Spleen (tissue), 11 donors: ENCODE measurements around the gene IL17B. TPM values are rescaled to one million over a fixed set of nuclear protein-coding genes. Genes with fewer than 3 reads are reported as not detected.

Source experiments
- DNase-seq: peaks from one replicate; pipeline ENCODE4 v3.0.0-alpha.2; 2020
- H3K27ac ChIP-seq, 8 donors: fragments of 200-600 bp; sonication (generic) in 7 of 8; 1 replicate in 4 of 8; 2 replicates in 4 of 8; pipeline versions ENCODE4 v1.5.0 to v1.8.0; 2016 to 2021; ENCODE audit warnings: inconsistent platforms in 4 of 8, mild to moderate bottlenecking in 4 of 8, moderate library complexity in 1 of 8
- H3K27me3 ChIP-seq, 7 donors: fragments of 200-600 bp; sonication (generic) in 6 of 7; replicated peaks in 1 of 7; 1 replicate in 4 of 7; 2 replicates in 3 of 7; pipeline versions ENCODE4 v1.5.0 to v1.8.0; 2016 to 2021; ENCODE audit warnings: inconsistent platforms in 3 of 7, mild to moderate bottlenecking in 1 of 7
- H3K36me3 ChIP-seq, 6 donors: fragments of 200-600 bp; sonication (generic) in 5 of 6; 1 replicate in 4 of 6; 2 replicates in 2 of 6; pipeline versions ENCODE4 v1.5.0 to v1.8.0; 2016 to 2021; ENCODE audit warnings: inconsistent platforms in 2 of 6
- H3K4me1 ChIP-seq, 6 donors: fragments of 200-600 bp; sonication (generic) in 5 of 6; 1 replicate in 3 of 6; 2 replicates in 3 of 6; pipeline versions ENCODE4 v1.5.0 to v1.8.0; 2016 to 2021; ENCODE audit warnings: inconsistent platforms in 3 of 6
- H3K4me3 ChIP-seq, 8 donors: fragments of 200-600 bp; sonication (generic) in 7 of 8; 1 replicate in 4 of 8; 2 replicates in 4 of 8; pipeline versions ENCODE4 v1.5.0 to v1.8.0; 2016 to 2021; ENCODE audit warnings: inconsistent platforms in 4 of 8, mild to moderate bottlenecking in 4 of 8, moderate library complexity in 2 of 8
- H3K9me3 ChIP-seq, 8 donors: fragments of 200-600 bp; sonication (generic) in 7 of 8; 1 replicate in 4 of 8; 2 replicates in 4 of 8; pipeline versions ENCODE4 v1.5.0 to v1.8.0; 2016 to 2021; ENCODE audit warnings: inconsistent platforms in 4 of 8
- POLR2A ChIP-seq, 3 donors: fragments of 450-650 bp; IDR thresholded peaks; one replicate each; pipeline ENCODE4 v1.5.1; 2017; ENCODE audit warnings: antibody characterized with exemption in 3 of 3, mild to moderate bottlenecking in 1 of 3
- POLR2AphosphoS5 ChIP-seq, 3 donors: sonication (generic); formaldehyde crosslinking; IDR thresholded peaks; one replicate each; pipeline ENCODE4 v1.5.1; 2017; ENCODE audit warnings: antibody characterized with exemption in 3 of 3
- WGBS, 5 donors: extraction: QIAGEN DNeasy Blood & Tissue Kit in 3 of 5; methylation state at CpG; one replicate each; pipeline versions ENCODE4 v1.1.5 to v1.1.7; 2013 to 2018; 5-methylcytosine and 5-hydroxymethylcytosine counted together
- intact Hi-C: fragments of 100-400 bp; cut with DNase I; formaldehyde crosslinking; loops from one replicate; pipeline ENCODE4 v1.15.0; 2023; ENCODE audit warnings: low total_unique reads
- polyA plus RNA-seq, 3 donors: library from polyadenylated mRNA; stranded (reverse); fragments of 200-250 nt; gene quantifications; one replicate each; pipeline ENCODE4 v1.2.1, GENCODE V29; 2013
- total RNA-seq, 7 donors: library from RNA; depleted of rRNA in 3 of 7; stranded (reverse); fragments of >200 nt in 3 of 7; fragmentation: NEBNext Ultra II Directional in 4 of 7; extraction: Animal tissue kit (Norgen Biotek cat#: 25700) in 4 of 7; gene quantifications; one replicate each; pipeline versions ENCODE4 v1.1.0 to v1.2.1, GENCODE V29; 2016 to 2021
- TF ChIP-seq, protein P1 (sequence below), 11 experiments: fragments of 200-600 bp in 7 of 11; fragments of 450-650 bp in 4 of 11; sonication (generic) in 4 of 11; IDR thresholded peaks in 8 of 11; conservative IDR thresholded peaks in 3 of 11; 1 replicate in 7 of 11; 2 replicates in 4 of 11; pipeline versions ENCODE4 v1.4.0 to v1.8.0; 2016 to 2021; ENCODE audit warnings: antibody characterized with exemption in 11 of 11, inconsistent platforms in 4 of 11, mild to moderate bottlenecking in 1 of 11
- donor health status: healthy with polysubstance abuse.
- donor health status: DM: no; HTN: no; CAD: no; lungs with moderate emphysema.
- donor health status: DM: no; HTN: no; CAD: no.
- donor health status: Bipolar disorder and iron deficiency.
- donor health status: healthy.
- donor health status: DM: no; HTN: no; CAD: no.
- donor health status: DM: yes; HTN: yes; CAD: no.

Gene IL17B
- total and polyA plus RNA-seq, 10 donors: 0.30 to 1.4 (median 0.60) TPM; not detected in 4

GRCh38 chr5:149381261-149381985 is 2.3 kb upstream of the IL17B start:
- intact Hi-C loops: loop anchor here (5.0 kb wide), 1 partner anchor 186 kb away; no protein-coding TSS in a partner anchor
- no peak for DNase-seq
- Histone ChIP-seq H3K4me3 (peak overlapping the region in 1 of 8 donors; percentile 21), H3K27me3 (peaks cover 0 to 18% (median 0%) of the 10 kb centered on the region in 7 donors), H3K27ac (peak overlapping the region in 4 of 8 donors; percentile 15 to 56 (median 28)), H3K4me1 (peaks cover 0 to 34% (median 12%) of the 10 kb centered on the region in 6 donors), H3K36me3 (no peaks in the 10 kb centered on the region), H3K9me3 (no peaks in the 10 kb centered on the region)
- TF ChIP-seq POLR2A (IDR thresholded peaks at IDR 0.05): no peak
- 54 to 70% (median 60%) methylated on average over 5 to 8 of the region's 8 CpGs for WGBS, 5 donors

DNA sequence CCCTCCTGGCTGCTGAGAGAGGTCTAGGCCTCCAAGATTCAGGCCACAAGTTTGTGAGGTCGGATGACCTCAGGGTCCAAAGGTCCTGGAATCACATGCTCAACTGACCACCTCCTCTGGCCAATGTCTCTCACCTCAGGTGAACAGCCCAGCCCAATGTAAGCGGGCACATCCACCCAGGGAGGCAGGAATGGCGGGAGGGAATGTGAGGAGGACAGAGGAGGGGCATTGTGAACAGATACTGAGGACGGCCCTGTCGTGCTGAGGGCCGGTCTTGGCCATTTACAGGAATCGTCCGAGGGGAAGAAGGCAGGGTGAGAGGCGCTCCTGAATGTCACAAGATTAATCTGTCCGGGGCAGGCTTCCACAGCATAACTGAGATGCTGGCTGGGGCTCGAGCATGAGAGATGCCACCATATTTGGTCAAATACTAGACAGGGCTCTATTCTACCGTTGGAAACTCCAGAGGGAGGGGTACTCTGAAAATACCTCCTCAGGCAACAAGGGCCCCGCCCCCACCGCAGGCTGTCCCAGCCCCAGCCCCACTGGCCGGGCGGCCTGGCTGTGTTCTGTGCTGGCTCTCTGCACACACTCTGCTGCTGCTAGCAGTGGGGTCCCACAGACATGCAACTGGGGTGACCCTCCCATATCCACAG is 1.5 kb upstream of the IL17B start:
- TF ChIP-seq POLR2AphosphoS5 (IDR thresholded peaks at IDR 0.05) (peak; percentile 5 to 30 (median 8)), POLR2A (IDR thresholded peaks at IDR 0.05) (no peak)
- peak overlapping the region in 3 of 8 donors; percentile 24 to 56 (median 41) for H3K27ac ChIP-seq
- H3K36me3 ChIP-seq: no peaks in the 10 kb centered on the region
- H3K4me1 ChIP-seq: peaks cover 0 to 28% (median 12%) of the 10 kb centered on the region in 6 donors
- H3K27me3 ChIP-seq: peaks cover 0 to 18% (median 0%) of the 10 kb centered on the region in 7 donors
- 80 to 91% (median 84%) methylated on average over 12 to 16 of the region's 16 CpGs for WGBS, 5 donors
- no peaks in the 10 kb centered on the region for H3K9me3 ChIP-seq
- H3K4me3 ChIP-seq: no peak overlapping the region
- intact Hi-C loops: loop anchor here (5.0 kb wide), 1 partner anchor 187 kb away; no protein-coding TSS in a partner anchor
- no peak for DNase-seq

GRCh38 chr5:149379818-149380374 is 804 bp upstream of the IL17B start:
- H3K4me1 ChIP-seq: peaks cover 0 to 28% (median 12%) of the 10 kb centered on the region in 6 donors
- WGBS, 5 donors: 84 to 96% (median 91%) methylated on average over 5 of the region's 5 CpGs
- DNase-seq: no peak
- peaks cover 0 to 18% (median 0%) of the 10 kb centered on the region in 7 donors for H3K27me3 ChIP-seq
- H3K27ac ChIP-seq: peak overlapping the region in 2 of 8 donors; percentile 41 to 42
- TF ChIP-seq POLR2A (IDR thresholded peaks at IDR 0.05) (no peak), POLR2AphosphoS5 (IDR thresholded peaks at IDR 0.05) (no peak)
- TF ChIP-seq, protein P1, sequence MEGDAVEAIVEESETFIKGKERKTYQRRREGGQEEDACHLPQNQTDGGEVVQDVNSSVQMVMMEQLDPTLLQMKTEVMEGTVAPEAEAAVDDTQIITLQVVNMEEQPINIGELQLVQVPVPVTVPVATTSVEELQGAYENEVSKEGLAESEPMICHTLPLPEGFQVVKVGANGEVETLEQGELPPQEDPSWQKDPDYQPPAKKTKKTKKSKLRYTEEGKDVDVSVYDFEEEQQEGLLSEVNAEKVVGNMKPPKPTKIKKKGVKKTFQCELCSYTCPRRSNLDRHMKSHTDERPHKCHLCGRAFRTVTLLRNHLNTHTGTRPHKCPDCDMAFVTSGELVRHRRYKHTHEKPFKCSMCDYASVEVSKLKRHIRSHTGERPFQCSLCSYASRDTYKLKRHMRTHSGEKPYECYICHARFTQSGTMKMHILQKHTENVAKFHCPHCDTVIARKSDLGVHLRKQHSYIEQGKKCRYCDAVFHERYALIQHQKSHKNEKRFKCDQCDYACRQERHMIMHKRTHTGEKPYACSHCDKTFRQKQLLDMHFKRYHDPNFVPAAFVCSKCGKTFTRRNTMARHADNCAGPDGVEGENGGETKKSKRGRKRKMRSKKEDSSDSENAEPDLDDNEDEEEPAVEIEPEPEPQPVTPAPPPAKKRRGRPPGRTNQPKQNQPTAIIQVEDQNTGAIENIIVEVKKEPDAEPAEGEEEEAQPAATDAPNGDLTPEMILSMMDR (IDR thresholded peaks at IDR 0.05 in 8 of 11, conservative IDR thresholded peaks at IDR 0.05 in 3 of 11): no peak
- intact Hi-C loops: loop anchor here (5.0 kb wide), 1 partner anchor 187 kb away; no protein-coding TSS in a partner anchor
- no peaks in the 10 kb centered on the region for H3K9me3 ChIP-seq
- no peaks in the 10 kb centered on the region for H3K36me3 ChIP-seq
- no peak overlapping the region for H3K4me3 ChIP-seq

DNA sequence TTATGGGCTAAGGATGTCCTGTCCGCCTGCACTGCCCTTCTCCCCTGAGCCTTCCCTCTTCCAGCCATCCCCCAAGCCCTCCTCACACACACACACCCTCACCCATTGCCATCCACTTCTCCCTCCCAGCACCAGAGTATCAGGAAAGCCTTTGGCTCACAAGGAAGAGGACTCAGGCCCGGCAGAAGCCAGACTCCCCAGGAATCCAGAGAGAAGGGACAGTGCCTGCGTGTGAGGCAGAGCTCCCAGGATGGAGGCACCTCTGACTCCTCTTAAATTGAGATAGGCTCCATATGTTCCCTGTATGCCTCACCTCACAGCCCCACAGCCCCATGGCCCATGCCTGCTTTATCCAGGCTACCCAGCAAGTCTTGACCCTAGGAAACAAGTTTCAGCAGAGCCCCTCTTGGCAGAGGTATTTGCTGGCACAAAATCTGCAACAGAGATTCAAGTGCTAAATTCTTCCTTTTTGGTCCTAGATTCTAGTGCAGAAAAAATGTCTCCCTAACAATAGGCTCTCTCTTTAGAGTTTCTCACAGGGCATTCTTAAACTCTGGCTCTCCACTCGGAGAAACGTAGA is 761 bp downstream of the IL17B start:
- Histone ChIP-seq H3K4me3 (no peak overlapping the region), H3K9me3 (no peaks in the 10 kb centered on the region), H3K27me3 (peaks cover 0 to 18% (median 0%) of the 10 kb centered on the region in 7 donors), H3K27ac (peak overlapping the region in 2 of 8 donors; percentile 17 to 38), H3K4me1 (peaks cover 0 to 21% (median 12%) of the 10 kb centered on the region in 6 donors), H3K36me3 (no peaks in the 10 kb centered on the region)
- intact Hi-C loops: no loop called here
- 73 to 94% (median 77%) methylated on average over 5 of the region's 5 CpGs for WGBS, 5 donors
- TF ChIP-seq POLR2A (IDR thresholded peaks at IDR 0.05) (no peak), POLR2AphosphoS5 (IDR thresholded peaks at IDR 0.05) (no peak)
- TF ChIP-seq, protein P1 (IDR thresholded peaks at IDR 0.05 in 8 of 11, conservative IDR thresholded peaks at IDR 0.05 in 3 of 11): no peak
- no peak for DNase-seq
